ENCODE measurements around the gene LIPE. TPM values are rescaled to one million over a fixed set of nuclear protein-coding genes. Genes with fewer than 3 reads are reported as not detected.

The LIPE gene
- total and polyA plus RNA-seq, 2 donors: 5.7 to 30.2 TPM

GRCh38 chr19:42419309-42419708 lies 7.9 kb downstream of the LIPE start:
- Histone ChIP-seq H3K4me1 (ENCODE audit: insufficient read depth) (no peaks in the 10 kb centered on the region), H3K4me3 (ENCODE audit: low read depth, low read length) (no peak overlapping the region), H3K27ac (ENCODE audit: low read depth) (no peak overlapping the region), H3K36me3 (ENCODE audit: insufficient read depth) (no peaks in the 10 kb centered on the region)
- no peak for DNase-seq (ENCODE audit: extremely low spot score)
- 75% methylated on average over 6 of the region's 6 CpGs for WGBS

GRCh38 chr19:42412661-42413076 lies 14.5 kb downstream of the LIPE start:
- DNase-seq (ENCODE audit: extremely low spot score): no peak
- Histone ChIP-seq H3K4me3 (ENCODE audit: low read depth, low read length) (no peak overlapping the region), H3K27ac (ENCODE audit: low read depth) (no peak overlapping the region), H3K36me3 (ENCODE audit: insufficient read depth) (no peaks in the 10 kb centered on the region), H3K4me1 (ENCODE audit: insufficient read depth) (no peaks in the 10 kb centered on the region)
- WGBS: 68% methylated on average over 4 of the region's 4 CpGs

- H3K36me3 ChIP-seq (ENCODE audit: insufficient read depth): no peaks in the 10 kb centered on the region
- no peak for DNase-seq (ENCODE audit: extremely low spot score)
- no peaks in the 10 kb centered on the region for H3K4me1 ChIP-seq (ENCODE audit: insufficient read depth)
- no peak overlapping the region for H3K27ac ChIP-seq (ENCODE audit: low read depth)
- 53% methylated on average over 7 of the region's 7 CpGs for WGBS
- no peak overlapping the region for H3K4me3 ChIP-seq (ENCODE audit: low read depth, low read length)
Observed at GRCh38 chr19:42412227-42412626, 15.0 kb downstream of the LIPE start.

GRCh38 chr19:42411581-42412178 lies 15.5 kb downstream of the LIPE start:
- H3K27ac ChIP-seq (ENCODE audit: low read depth): no peak overlapping the region
- H3K36me3 ChIP-seq (ENCODE audit: insufficient read depth): no peaks in the 10 kb centered on the region
- WGBS: 93% methylated on average over 8 of the region's 8 CpGs
- no peak for DNase-seq (ENCODE audit: extremely low spot score)
- no peak overlapping the region for H3K4me3 ChIP-seq (ENCODE audit: low read depth, low read length)
- no peaks in the 10 kb centered on the region for H3K4me1 ChIP-seq (ENCODE audit: insufficient read depth)

- no peak for DNase-seq (ENCODE audit: extremely low spot score)
- Histone ChIP-seq H3K4me1 (ENCODE audit: insufficient read depth) (no peaks in the 10 kb centered on the region), H3K27ac (ENCODE audit: low read depth) (no peak overlapping the region), H3K36me3 (ENCODE audit: insufficient read depth) (no peaks in the 10 kb centered on the region), H3K4me3 (ENCODE audit: low read depth, low read length) (no peak overlapping the region)
- 94% methylated on average over 30 of the region's 30 CpGs for WGBS
Observed at GRCh38 chr19:42410371-42410770, 16.8 kb downstream of the LIPE start.

- no peaks in the 10 kb centered on the region for H3K36me3 ChIP-seq (ENCODE audit: insufficient read depth)
- H3K4me3 ChIP-seq (ENCODE audit: low read depth, low read length): no peak overlapping the region
- no peaks in the 10 kb centered on the region for H3K4me1 ChIP-seq (ENCODE audit: insufficient read depth)
- 73% methylated on average over 6 of the region's 6 CpGs for WGBS
- no peak for DNase-seq (ENCODE audit: extremely low spot score)
- H3K27ac ChIP-seq (ENCODE audit: low read depth): no peak overlapping the region
Observed at GRCh38 chr19:42409477-42409876, 17.7 kb downstream of the LIPE start.

GRCh38 chr19:42407816-42408175 lies 19.4 kb downstream of the LIPE start:
- Histone ChIP-seq H3K27ac (ENCODE audit: low read depth) (no peak overlapping the region), H3K36me3 (ENCODE audit: insufficient read depth) (no peaks in the 10 kb centered on the region), H3K4me3 (ENCODE audit: low read depth, low read length) (no peak overlapping the region), H3K4me1 (ENCODE audit: insufficient read depth) (no peaks in the 10 kb centered on the region)
- WGBS: 96% methylated on average over 10 of the region's 10 CpGs
- DNase-seq (ENCODE audit: extremely low spot score): no peak

- Histone ChIP-seq H3K4me1 (ENCODE audit: insufficient read depth) (no peaks in the 10 kb centered on the region), H3K4me3 (ENCODE audit: low read depth, low read length) (no peak overlapping the region), H3K27ac (ENCODE audit: low read depth) (no peak overlapping the region), H3K36me3 (ENCODE audit: insufficient read depth) (no peaks in the 10 kb centered on the region)
- no peak for DNase-seq (ENCODE audit: extremely low spot score)
- WGBS: 95% methylated on average over 30 of the region's 30 CpGs
Observed at GRCh38 chr19:42407085-42407815, 19.9 kb downstream of the LIPE start.

GRCh38 chr19:42406111-42406510 lies 21.1 kb downstream of the LIPE start:
- DNase-seq (ENCODE audit: extremely low spot score): no peak
- WGBS: 95% methylated on average over 11 of the region's 11 CpGs
- Histone ChIP-seq H3K4me3 (ENCODE audit: low read depth, low read length) (no peak overlapping the region), H3K36me3 (ENCODE audit: insufficient read depth) (no peaks in the 10 kb centered on the region), H3K27ac (ENCODE audit: low read depth) (no peak overlapping the region), H3K4me1 (ENCODE audit: insufficient read depth) (no peaks in the 10 kb centered on the region)

GRCh38 chr19:42403586-42403985 lies 23.6 kb downstream of the LIPE start:
- Histone ChIP-seq H3K4me1 (ENCODE audit: insufficient read depth) (no peaks in the 10 kb centered on the region), H3K36me3 (ENCODE audit: insufficient read depth) (no peaks in the 10 kb centered on the region), H3K4me3 (ENCODE audit: low read depth, low read length) (no peak overlapping the region), H3K27ac (ENCODE audit: low read depth) (no peak overlapping the region)
- WGBS: 96% methylated on average over 10 of the region's 10 CpGs
- no peak for DNase-seq (ENCODE audit: extremely low spot score)

GRCh38 chr19:42402376-42403116 lies 24.6 kb downstream of the LIPE start:
- Histone ChIP-seq H3K4me1 (ENCODE audit: insufficient read depth) (no peaks in the 10 kb centered on the region), H3K4me3 (ENCODE audit: low read depth, low read length) (peak overlapping the region; percentile 67), H3K27ac (ENCODE audit: low read depth) (no peak overlapping the region), H3K36me3 (ENCODE audit: insufficient read depth) (no peaks in the 10 kb centered on the region)
- WGBS: 66% methylated on average over 34 of the region's 34 CpGs
- DNase-seq (ENCODE audit: extremely low spot score): no peak

GRCh38 chr19:42401365-42402303 lies 25.6 kb downstream of the LIPE start:
- Histone ChIP-seq H3K27ac (ENCODE audit: low read depth) (peak overlapping the region; percentile 31), H3K36me3 (ENCODE audit: insufficient read depth) (no peaks in the 10 kb centered on the region), H3K4me3 (ENCODE audit: low read depth, low read length) (peak overlapping the region; percentile 67), H3K4me1 (ENCODE audit: insufficient read depth) (no peaks in the 10 kb centered on the region)
- no peak for DNase-seq (ENCODE audit: extremely low spot score)
- 1% methylated on average over 80 of the region's 80 CpGs for WGBS

- Histone ChIP-seq H3K4me3 (ENCODE audit: low read depth, low read length) (no peak overlapping the region), H3K4me1 (ENCODE audit: insufficient read depth) (no peaks in the 10 kb centered on the region), H3K36me3 (ENCODE audit: insufficient read depth) (no peaks in the 10 kb centered on the region), H3K27ac (ENCODE audit: low read depth) (no peak overlapping the region)
- no peak for DNase-seq (ENCODE audit: extremely low spot score)
- 97% methylated on average over 1 of the region's 1 CpG for WGBS
Observed at GRCh38 chr19:42400404-42400803, 26.8 kb downstream of the LIPE start.
